NCI-H2107 (cell line): ENCODE measurements around the gene PLEKHM2.
"Not testable (repeated sequence)": the region's sequence is repeated elsewhere in the genome, so short reads cannot be mapped to it uniquely, and the experiment has no call there.

Experiments used
- DNase-seq: peaks from one replicate; lab custom pipeline; 2025; lab: John Stamatoyannopoulos, UW

Gene PLEKHM2

GRCh38 chr1:15684042-15684461 is at the start of gene PLEKHM2:
Gene PLEKHM2 (plus strand): TSS chr1:15684320. CDS start chr1:15684559, 239 bp downstream.
- no peak for DNase-seq

GRCh38 chr1:15636436-15636835 is 47.7 kb upstream of the PLEKHM2 start:
- no peak for DNase-seq

GRCh38 chr1:15637826-15638225 is 46.3 kb upstream of the PLEKHM2 start:
- no peak for DNase-seq

- DNase-seq, result no peak
These were observed 44.9 kb upstream of the PLEKHM2 start for GRCh38 chr1:15639262-15639661.

- DNase-seq, result no peak
These were observed 44.2 kb upstream of the PLEKHM2 start for GRCh38 chr1:15639931-15640330.

GRCh38 chr1:15640667-15641066 is 43.5 kb upstream of the PLEKHM2 start:
- DNase-seq, result no peak

- no peak for DNase-seq
These were observed 34.2 kb upstream of the PLEKHM2 start for GRCh38 chr1:15649937-15650336.

- no peak for DNase-seq
These were observed 33.7 kb upstream of the PLEKHM2 start for GRCh38 chr1:15650433-15650832.

GRCh38 chr1:15652130-15652529 is 32.0 kb upstream of the PLEKHM2 start:
- not testable (repeated sequence) for DNase-seq

GRCh38 chr1:15654091-15654690 is 29.9 kb upstream of the PLEKHM2 start:
- DNase-seq, result no peak

GRCh38 chr1:15656464-15656863 is 27.7 kb upstream of the PLEKHM2 start:
- DNase-seq, result no peak

- no peak for DNase-seq
These were observed 27.1 kb upstream of the PLEKHM2 start for GRCh38 chr1:15657021-15657420.

- DNase-seq, result no peak
These were observed 24.0 kb upstream of the PLEKHM2 start for GRCh38 chr1:15660151-15660550.

GRCh38 chr1:15662477-15662876 is 21.6 kb upstream of the PLEKHM2 start:
- no peak for DNase-seq

GRCh38 chr1:15663925-15664324 is 20.2 kb upstream of the PLEKHM2 start:
- no peak for DNase-seq

- no peak for DNase-seq
These were observed 16.8 kb upstream of the PLEKHM2 start for GRCh38 chr1:15667362-15667761.

- no peak for DNase-seq
These were observed 15.9 kb upstream of the PLEKHM2 start for GRCh38 chr1:15668089-15668754.

- DNase-seq, result no peak
These were observed 15.0 kb upstream of the PLEKHM2 start for GRCh38 chr1:15669074-15669473.

- no peak for DNase-seq
These were observed 14.3 kb upstream of the PLEKHM2 start for GRCh38 chr1:15669864-15670263.

GRCh38 chr1:15671430-15671829 is 12.7 kb upstream of the PLEKHM2 start:
- no peak for DNase-seq

GRCh38 chr1:15674386-15675159 is 9.5 kb upstream of the PLEKHM2 start:
- DNase-seq, result no peak

- DNase-seq, result no peak
These were observed 8.1 kb upstream of the PLEKHM2 start for GRCh38 chr1:15676010-15676409.
